Neural crest cell (in vitro differentiated cells): ENCODE measurements around the gene ZNF747. TPM values are rescaled to one million over a fixed set of nuclear protein-coding genes. Genes with fewer than 3 reads are reported as not detected.

Experiments
- DNase-seq: peaks from one replicate; pipeline ENCODE4 v3.0.0; 2021; ENCODE audit warnings: low read depth, mixed read lengths, low spot score
- H3K27ac Mint-ChIP-seq: one replicate; pipeline ENCODE4 v1.8.0; 2021; ENCODE audit warnings: mild to moderate bottlenecking, mixed read lengths; ENCODE audit not compliant: unreplicated experiment
- H3K27me3 Mint-ChIP-seq: 2 replicates; pipeline ENCODE4 v1.8.0; 2021; ENCODE audit warnings: low read depth, mild to moderate bottlenecking, mixed read lengths
- H3K36me3 Mint-ChIP-seq: 2 replicates; pipeline ENCODE4 v1.8.0; 2021; ENCODE audit warnings: low read depth, mild to moderate bottlenecking, mixed read lengths
- H3K4me1 Mint-ChIP-seq: 2 replicates; pipeline ENCODE4 v1.8.0; 2021; ENCODE audit warnings: mixed read lengths
- H3K4me3 Mint-ChIP-seq: one replicate; pipeline ENCODE4 v1.8.0; 2021; ENCODE audit warnings: mild to moderate bottlenecking, mixed read lengths
- H3K9me3 Mint-ChIP-seq: 2 replicates; pipeline ENCODE4 v1.8.0; 2021; ENCODE audit warnings: mixed read lengths
- total RNA-seq: library from RNA; stranded (reverse); gene quantifications from 2 replicates; pipeline ENCODE4 v1.2.1, GENCODE V29; 2021
- TF ChIP-seq, protein P1 (sequence below): fragments of 200-600 bp; sonication (generic); conservative IDR thresholded peaks from 2 replicates; pipeline ENCODE4 v1.5.0; 2021; ENCODE audit warnings: antibody characterized with exemption, mild to moderate bottlenecking

Gene ZNF747
- total RNA-seq, 1 donor from 2014 or later: 10.5 TPM

DNA sequence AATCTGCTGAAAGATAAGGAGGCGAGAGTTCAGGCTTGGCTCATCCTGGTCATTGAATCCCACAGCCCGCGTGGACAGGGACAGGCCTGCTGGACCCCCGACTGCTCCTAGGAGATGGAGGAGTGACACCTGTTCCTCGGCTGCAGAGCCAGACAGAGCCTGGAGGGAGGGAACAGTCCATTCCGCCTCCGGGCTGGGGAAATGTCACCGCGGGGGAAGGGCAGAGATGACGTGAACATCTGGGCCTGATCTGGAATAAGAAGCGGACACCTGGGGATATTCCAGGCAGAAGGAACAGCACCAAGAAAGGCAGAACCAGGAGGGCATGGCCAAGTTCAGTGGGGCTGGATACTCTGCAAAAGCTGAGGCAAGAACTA lies 1.5 kb downstream of the ZNF747 start:
- Mint-ChIP-seq H3K36me3 (peaks cover 2% of the 10 kb centered on the region), H3K9me3 (no peaks in the 10 kb centered on the region), H3K4me1 (peaks cover 28% of the 10 kb centered on the region), H3K4me3 (peak overlapping the region; percentile 87), H3K27me3 (no peaks in the 10 kb centered on the region), H3K27ac (no peak overlapping the region)
- TF ChIP-seq, protein P1, sequence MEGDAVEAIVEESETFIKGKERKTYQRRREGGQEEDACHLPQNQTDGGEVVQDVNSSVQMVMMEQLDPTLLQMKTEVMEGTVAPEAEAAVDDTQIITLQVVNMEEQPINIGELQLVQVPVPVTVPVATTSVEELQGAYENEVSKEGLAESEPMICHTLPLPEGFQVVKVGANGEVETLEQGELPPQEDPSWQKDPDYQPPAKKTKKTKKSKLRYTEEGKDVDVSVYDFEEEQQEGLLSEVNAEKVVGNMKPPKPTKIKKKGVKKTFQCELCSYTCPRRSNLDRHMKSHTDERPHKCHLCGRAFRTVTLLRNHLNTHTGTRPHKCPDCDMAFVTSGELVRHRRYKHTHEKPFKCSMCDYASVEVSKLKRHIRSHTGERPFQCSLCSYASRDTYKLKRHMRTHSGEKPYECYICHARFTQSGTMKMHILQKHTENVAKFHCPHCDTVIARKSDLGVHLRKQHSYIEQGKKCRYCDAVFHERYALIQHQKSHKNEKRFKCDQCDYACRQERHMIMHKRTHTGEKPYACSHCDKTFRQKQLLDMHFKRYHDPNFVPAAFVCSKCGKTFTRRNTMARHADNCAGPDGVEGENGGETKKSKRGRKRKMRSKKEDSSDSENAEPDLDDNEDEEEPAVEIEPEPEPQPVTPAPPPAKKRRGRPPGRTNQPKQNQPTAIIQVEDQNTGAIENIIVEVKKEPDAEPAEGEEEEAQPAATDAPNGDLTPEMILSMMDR: no peak
- no peak for DNase-seq

DNA sequence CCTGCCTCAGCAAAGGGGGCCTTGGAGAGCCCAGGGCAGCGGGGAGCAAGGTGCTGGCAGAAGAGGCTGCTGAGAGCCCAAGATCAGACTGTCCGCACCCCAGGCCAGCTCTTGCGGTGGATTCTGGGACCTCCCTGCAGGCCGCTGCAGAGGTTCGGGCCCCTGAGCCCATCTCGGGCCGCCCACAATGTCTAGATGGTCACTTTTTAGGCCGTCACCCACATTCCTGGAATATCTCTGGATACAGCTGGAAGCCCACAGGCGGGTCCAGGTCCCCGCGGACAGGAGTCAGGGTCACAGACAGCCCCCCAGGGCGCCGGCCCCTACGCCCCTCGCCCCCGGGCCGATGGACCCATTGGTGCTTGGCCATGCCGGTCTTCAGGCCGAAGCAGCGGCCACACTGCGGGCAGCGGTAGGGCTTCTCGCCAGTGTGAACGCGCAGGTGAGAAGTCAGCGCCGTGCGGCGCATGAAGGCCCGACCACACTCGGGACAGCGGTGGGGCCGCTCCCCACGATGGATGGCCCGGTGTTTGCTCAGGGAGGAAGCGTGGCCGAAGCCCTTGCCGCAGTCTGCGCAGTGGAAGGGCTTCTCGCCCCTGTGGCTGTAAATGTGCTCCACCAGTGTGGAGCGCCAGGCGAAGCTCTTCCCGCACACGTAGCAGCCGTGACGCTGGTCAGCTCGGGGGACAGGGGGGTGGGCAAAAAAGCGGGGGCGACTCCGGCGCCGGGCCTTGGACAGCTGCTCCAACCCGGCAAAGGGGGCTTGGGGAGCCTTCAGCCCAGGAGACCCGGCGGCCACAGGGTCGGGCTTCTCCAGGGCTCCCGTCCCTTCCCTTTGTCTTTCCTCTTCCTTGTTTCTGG lies 2.1 kb downstream of the ZNF747 start:
- peaks cover 33% of the 10 kb centered on the region for H3K4me1 Mint-ChIP-seq
- TF ChIP-seq, protein P1: no peak
- H3K4me3 Mint-ChIP-seq: peak overlapping the region; percentile 87
- H3K9me3 Mint-ChIP-seq: no peaks in the 10 kb centered on the region
- peaks cover 2% of the 10 kb centered on the region for H3K36me3 Mint-ChIP-seq
- H3K27me3 Mint-ChIP-seq: no peaks in the 10 kb centered on the region
- DNase-seq: no peak
- no peak overlapping the region for H3K27ac Mint-ChIP-seq

DNA sequence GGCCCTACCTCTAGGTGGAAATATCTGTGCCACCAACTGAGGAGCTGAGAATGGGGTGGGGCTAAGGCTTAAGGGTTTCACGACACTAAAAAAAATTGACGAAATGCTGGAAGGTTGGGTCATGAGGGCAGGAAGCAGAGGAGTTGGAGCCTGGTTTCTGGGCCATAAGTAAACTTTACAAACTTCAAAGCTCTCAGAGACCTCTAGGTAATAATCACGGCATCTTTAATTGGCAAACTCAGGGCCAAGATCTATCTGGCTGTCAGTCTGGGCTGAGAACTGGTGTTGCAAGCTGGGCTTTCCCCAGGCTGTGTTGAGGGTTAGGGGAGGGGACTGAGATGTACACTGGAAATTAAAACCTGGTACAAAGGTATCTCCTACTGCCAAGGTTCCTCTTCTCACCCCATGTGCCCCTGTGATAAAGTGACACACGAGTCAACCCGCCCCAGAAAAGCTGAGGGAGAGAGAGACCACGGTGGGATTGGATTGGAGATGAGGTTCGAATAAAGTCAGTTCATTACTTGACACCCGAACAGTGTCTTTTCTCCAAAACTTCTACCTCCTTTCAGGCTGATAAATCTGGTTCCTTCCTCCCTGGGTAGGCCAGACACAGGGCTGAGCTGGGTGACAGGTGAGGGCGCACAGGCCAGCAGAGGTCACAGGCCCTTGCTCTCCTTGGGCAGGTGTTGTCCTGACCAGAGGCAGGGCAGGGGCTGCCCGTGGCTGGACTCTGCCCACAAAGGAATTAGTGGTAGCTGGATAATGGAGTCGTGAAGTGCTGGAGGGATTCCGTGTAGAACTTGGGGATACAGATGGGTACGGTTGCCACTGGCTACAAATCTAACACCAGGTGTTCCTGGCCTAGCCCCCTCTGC lies 4.3 kb downstream of the ZNF747 start:
- Mint-ChIP-seq H3K27ac (no peak overlapping the region), H3K4me3 (peak overlapping the region; percentile 56), H3K36me3 (no peaks in the 10 kb centered on the region), H3K9me3 (no peaks in the 10 kb centered on the region), H3K4me1 (peaks cover 29% of the 10 kb centered on the region), H3K27me3 (no peaks in the 10 kb centered on the region)
- no peak for DNase-seq
- TF ChIP-seq, protein P1: no peak

DNA sequence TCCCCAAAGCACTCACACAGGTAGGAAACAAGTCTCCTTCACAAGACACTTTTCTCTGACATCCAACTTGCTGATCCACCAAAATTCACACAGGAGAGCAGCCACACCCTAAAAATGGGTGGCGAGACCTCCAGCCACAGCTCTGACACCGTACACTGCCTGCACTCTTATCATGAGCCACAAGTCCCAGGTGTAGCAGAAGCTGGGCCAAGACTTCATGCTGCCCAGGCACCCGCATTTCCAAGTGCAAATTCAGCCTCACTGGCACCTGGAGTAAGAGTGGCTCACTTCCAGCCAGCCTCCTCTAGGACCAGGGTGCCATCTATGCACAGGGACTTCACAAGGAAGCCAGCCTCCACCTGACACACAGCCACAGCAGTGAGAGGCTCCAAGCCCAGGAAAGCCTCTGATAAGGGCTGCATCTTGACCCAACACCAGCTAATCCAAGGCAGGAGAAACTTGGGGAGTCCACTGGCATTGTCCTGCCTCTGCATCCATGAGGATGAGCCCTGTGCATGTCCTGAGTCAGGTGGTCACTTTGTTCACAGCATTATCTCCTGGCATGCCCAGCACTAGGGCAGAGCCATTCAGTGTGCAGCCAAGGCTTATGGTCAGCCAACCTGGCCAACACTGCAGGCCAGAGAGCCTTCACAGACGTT lies 5.7 kb downstream of the ZNF747 start:
- Mint-ChIP-seq H3K27ac (peak overlapping the region; percentile 75), H3K4me1 (peaks cover 23% of the 10 kb centered on the region), H3K9me3 (no peaks in the 10 kb centered on the region), H3K27me3 (no peaks in the 10 kb centered on the region), H3K4me3 (peak overlapping the region; percentile 76), H3K36me3 (no peaks in the 10 kb centered on the region)
- no peak for DNase-seq
- TF ChIP-seq, protein P1: no peak

DNA sequence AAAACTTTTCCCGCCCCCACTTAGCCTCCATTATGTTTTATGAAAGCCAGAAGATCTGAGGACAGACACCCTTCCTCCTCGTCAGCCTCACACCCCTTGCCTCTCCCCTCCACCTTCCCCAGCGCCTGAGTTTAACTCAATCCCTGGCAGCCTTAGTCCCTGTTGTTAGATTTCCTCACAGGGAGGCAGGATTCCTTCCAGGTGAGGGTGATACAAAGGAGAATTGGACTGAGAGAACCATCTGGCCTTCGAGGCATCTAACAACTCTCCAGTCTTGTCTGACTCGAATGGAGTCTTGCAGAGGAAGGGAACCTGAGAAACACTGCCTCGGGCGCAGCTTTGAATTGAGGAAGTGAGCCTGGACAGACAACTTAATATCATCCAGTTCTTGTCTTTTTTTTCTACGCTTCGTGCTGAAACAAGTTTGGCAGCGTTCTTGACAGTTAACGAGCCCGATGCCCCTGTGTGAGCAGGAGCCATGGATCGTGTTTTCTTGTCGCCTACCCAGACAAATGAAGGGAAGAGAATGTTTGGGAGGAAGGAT lies 7.0 kb downstream of the ZNF747 start:
- peak overlapping the region; percentile 76 for H3K4me3 Mint-ChIP-seq
- peak overlapping the region; percentile 38 for H3K27ac Mint-ChIP-seq

More for the DNA sequence above, 7.0 kb downstream of the ZNF747 start:
- TF ChIP-seq, protein P1: no peak
- Mint-ChIP-seq H3K27me3 (no peaks in the 10 kb centered on the region), H3K9me3 (no peaks in the 10 kb centered on the region), H3K36me3 (no peaks in the 10 kb centered on the region), H3K4me1 (peaks cover 18% of the 10 kb centered on the region)
- DNase-seq: no peak
